Prostate gland (tissue), 2 donors: ENCODE measurements around the gene POLR2M. TPM values are rescaled to one million over a fixed set of nuclear protein-coding genes. Genes with fewer than 3 reads are reported as not detected.

Experiments
- DNase-seq: peaks from one replicate; pipeline ENCODE4 v3.0.0-alpha.2; 2019; ENCODE audit warnings: low spot score
- H3K27ac ChIP-seq, 2 donors: fragments of 200-600 bp; sonication (generic); 2 replicates each; pipeline ENCODE4 v1.5.1; 2017 to 2019
- H3K27me3 ChIP-seq: fragments of 200-600 bp; sonication (generic); replicated peaks from 2 replicates; pipeline ENCODE4 v1.5.1; 2019; ENCODE audit not compliant: insufficient read depth
- H3K36me3 ChIP-seq, 2 donors: fragments of 200-600 bp; sonication (generic); 1 replicate in 1 of 2; 2 replicates in 1 of 2; pipeline versions ENCODE4 v1.5.1 to v1.8.1; 2017 to 2019
- H3K4me1 ChIP-seq: fragments of 200-600 bp; sonication (generic); replicated peaks from 2 replicates; pipeline ENCODE4 v1.5.1; 2019
- H3K4me3 ChIP-seq, 2 donors: fragments of 200-600 bp; sonication (generic); 2 replicates each; pipeline ENCODE4 v1.5.1; 2017 to 2019
- H3K9me3 ChIP-seq: fragments of 200-600 bp; sonication (generic); 2 replicates; pipeline ENCODE4 v1.5.1; 2017
- CTCF ChIP-seq, 4 experiments: fragments of 200-600 bp in 2 of 4; fragments of 450-650 bp in 2 of 4; sonication (generic) in 2 of 4; IDR thresholded peaks; 1 replicate in 3 of 4; 2 replicates in 1 of 4; pipeline ENCODE4 v1.5.1; 2016 to 2019; ENCODE audit warnings: antibody characterized with exemption in 4 of 4, mild to moderate bottlenecking in 2 of 4, moderate library complexity in 2 of 4
- POLR2A ChIP-seq: fragments of 450-650 bp; IDR thresholded peaks from one replicate; pipeline ENCODE4 v1.6.1; 2016; ENCODE audit warnings: antibody characterized with exemption, mild to moderate bottlenecking
- POLR2AphosphoS5 ChIP-seq: sonication (generic); formaldehyde crosslinking; IDR thresholded peaks from one replicate; pipeline ENCODE4 v1.6.1; 2017; ENCODE audit warnings: antibody characterized with exemption
- WGBS: methylation state at CpG from one replicate; pipeline ENCODE4 v1.1.5; 2018; 5-methylcytosine and 5-hydroxymethylcytosine counted together
- intact Hi-C: fragments of 100-400 bp; cut with DNase I; formaldehyde crosslinking; loops from one replicate; pipeline ENCODE4 v1.14.2; 2022
- total RNA-seq, 2 donors: library from RNA; depleted of rRNA; stranded (reverse); fragments of >200 nt; gene quantifications; one replicate each; pipeline ENCODE4 v1.1.0, GENCODE V29; 2016

POLR2M gene
- total RNA-seq, 2 donors from 2014 or later = 148 to 172 TPM

- TF ChIP-seq POLR2AphosphoS5 (peak; percentile 10), POLR2A (no peak)
- no peak overlapping the region for H3K4me3 ChIP-seq
- peak overlapping the region in 1 of 2 donors; percentile 39 for H3K27ac ChIP-seq
- intact Hi-C loops = no loop called here
- H3K36me3 ChIP-seq = no peaks in the 10 kb centered on the region
- no peaks in the 10 kb centered on the region for H3K9me3 ChIP-seq
- no peaks in the 10 kb centered on the region for H3K4me1 ChIP-seq
- no peak for DNase-seq
- no peaks in the 10 kb centered on the region for H3K27me3 ChIP-seq
- WGBS = 70% methylated on average over 1 of the region's 1 CpG
Observed at GRCh38 chr15:57761562-57761961, 55.0 kb downstream of the POLR2M start.

GRCh38 chr15:57762302-57762701 lies 55.8 kb downstream of the POLR2M start:
- no peaks in the 10 kb centered on the region for H3K36me3 ChIP-seq
- intact Hi-C loops = no loop called here
- H3K9me3 ChIP-seq = no peaks in the 10 kb centered on the region
- H3K4me3 ChIP-seq = no peak overlapping the region
- no peak for TF ChIP-seq CTCF (IDR thresholded peaks at IDR 0.05)
- TF ChIP-seq POLR2AphosphoS5 = no peak
- WGBS = 95% methylated on average over 4 of the region's 4 CpGs
- no peaks in the 10 kb centered on the region for H3K27me3 ChIP-seq
- DNase-seq = no peak
- H3K27ac ChIP-seq = peak overlapping the region in 1 of 2 donors; percentile 29
- no peaks in the 10 kb centered on the region for H3K4me1 ChIP-seq

GRCh38 chr15:57763176-57763964 lies 56.9 kb downstream of the POLR2M start:
- no peak overlapping the region for H3K27ac ChIP-seq
- no peaks in the 10 kb centered on the region for H3K9me3 ChIP-seq
- H3K36me3 ChIP-seq = no peaks in the 10 kb centered on the region
- TF ChIP-seq CTCF (IDR thresholded peaks at IDR 0.05) = no peak
- TF ChIP-seq POLR2AphosphoS5 = no peak
- no peak for TF ChIP-seq POLR2A
- H3K4me3 ChIP-seq = no peak overlapping the region
- DNase-seq = no peak
- 88% methylated on average over 5 of the region's 5 CpGs for WGBS
- H3K4me1 ChIP-seq = no peaks in the 10 kb centered on the region
- intact Hi-C loops = no loop called here
- no peaks in the 10 kb centered on the region for H3K27me3 ChIP-seq

Other genes with a start within 250 kb of the POLR2M start
- gene MYZAP, start 114.8 kb upstream of the POLR2M start, total RNA-seq = 10 to 100 TPM; 14.9 to 25.1 TPM